GM19238 (cell line): ENCODE data around the gene C6orf163.

Experiments used
- DNase-seq: peaks from one replicate; pipeline ENCODE4 v3.0.0; 2011; ENCODE audit warnings: low spot score; ENCODE audit not compliant: insufficient read length

Gene C6orf163

DNA sequence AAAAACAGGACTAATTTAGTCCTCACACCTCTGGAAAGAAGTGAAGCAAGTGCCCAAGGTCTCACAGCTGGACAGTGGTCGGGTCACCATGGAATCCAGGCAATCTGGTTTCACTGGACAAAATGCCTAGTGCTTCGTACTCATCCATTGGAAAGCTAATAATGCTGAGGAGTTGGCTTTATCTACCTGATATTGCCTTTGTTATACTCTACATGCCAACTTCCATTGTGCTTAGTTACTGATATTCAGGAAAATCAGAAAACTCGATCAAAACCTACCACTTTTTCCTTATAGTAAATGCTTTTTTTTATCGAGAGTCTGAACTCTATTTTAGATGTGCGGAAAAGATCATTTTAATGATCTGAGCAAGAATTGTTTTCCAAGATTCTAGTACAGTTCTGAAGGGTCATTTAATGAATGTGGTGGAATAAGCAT, 64.1 kb downstream of the C6orf163 start:
- DNase-seq: no peak
